ENCODE measurements around the gene LOXL1. TPM values are rescaled to one million over a fixed set of nuclear protein-coding genes. Genes with fewer than 3 reads are reported as not detected.

Gene LOXL1
- total and polyA plus RNA-seq, 2 donors (not counting 1 experiment from before 2014, with no cell fraction given), result 65.6 to 163 TPM

- Histone ChIP-seq H3K27ac (ENCODE audit: insufficient read depth, low read length) (peak overlapping the region; percentile 80), H3K4me1 (ENCODE audit: control insufficient read depth, extremely low read depth, insufficient read depth, low read length) (peaks cover 26% of the 10 kb centered on the region), H2AFZ (ENCODE audit: low read length) (no peak overlapping the region), H3K79me2 (ENCODE audit: control insufficient read depth, insufficient read depth, low read length) (no peaks in the 10 kb centered on the region), H3K9me3 (ENCODE audit: control insufficient read depth, insufficient read depth, low read depth, low read length) (no peaks in the 10 kb centered on the region), H3K9ac (ENCODE audit: insufficient read depth, low read length) (no peak overlapping the region), H3K36me3 (ENCODE audit: control insufficient read depth, insufficient read depth, low read length) (peaks cover 39% of the 10 kb centered on the region), H3K4me3 (replicated peaks in 1 of 4; ENCODE audit: control extremely low read depth in 1 of 4, insufficient read depth in 1 of 4, low read depth in 3 of 4, low read length in 4 of 4) (no peak overlapping the region), H3K4me2 (ENCODE audit: extremely low read depth, insufficient read depth, low read length) (no peak overlapping the region), H4K20me1 (ENCODE audit: control insufficient read depth, extremely low read depth, insufficient read depth, low read length) (no peaks in the 10 kb centered on the region), H3K27me3 (ENCODE audit: control insufficient read depth, insufficient read depth, low read length) (no peaks in the 10 kb centered on the region)
- peak; percentile 99 for DNase-seq (ENCODE audit: low read depth in 2 of 2)
- TF ChIP-seq CTCF (conservative IDR thresholded peaks at IDR 0.05 in 1 of 2, IDR thresholded peaks at IDR 0.05 in 1 of 2; ENCODE audit: low read depth in 1 of 2, low read length in 2 of 2) (peak; percentile 74 to 76), EZH2 (IDR thresholded peaks at IDR 0.05; ENCODE audit: low read length, missing control alignments) (no peak)
These were observed 24.7 kb downstream of the LOXL1 start for GRCh38 chr15:73950831-73951561.

GRCh38 chr15:73951601-73952000, 25.3 kb downstream of the LOXL1 start:
- no peak for TF ChIP-seq CTCF (conservative IDR thresholded peaks at IDR 0.05 in 1 of 2, IDR thresholded peaks at IDR 0.05 in 1 of 2; ENCODE audit: low read depth in 1 of 2, low read length in 2 of 2)
- no peak for TF ChIP-seq EZH2 (IDR thresholded peaks at IDR 0.05; ENCODE audit: low read length, missing control alignments)

GRCh38 chr15:73952171-73952912, 26.1 kb downstream of the LOXL1 start:
- Histone ChIP-seq H3K36me3 (ENCODE audit: control insufficient read depth, insufficient read depth, low read length) (peaks cover 30% of the 10 kb centered on the region), H3K4me1 (ENCODE audit: control insufficient read depth, extremely low read depth, insufficient read depth, low read length) (peaks cover 37% of the 10 kb centered on the region), H3K9ac (ENCODE audit: insufficient read depth, low read length) (no peak overlapping the region)

More at GRCh38 chr15:73951601-73952000, 25.3 kb downstream of the LOXL1 start:
- Histone ChIP-seq H3K27ac (ENCODE audit: insufficient read depth, low read length) (peak overlapping the region; percentile 80), H3K27me3 (ENCODE audit: control insufficient read depth, insufficient read depth, low read length) (no peaks in the 10 kb centered on the region), H3K4me1 (ENCODE audit: control insufficient read depth, extremely low read depth, insufficient read depth, low read length) (peaks cover 31% of the 10 kb centered on the region), H3K9ac (ENCODE audit: insufficient read depth, low read length) (peak overlapping the region; percentile 55), H3K9me3 (ENCODE audit: control insufficient read depth, insufficient read depth, low read depth, low read length) (no peaks in the 10 kb centered on the region), H4K20me1 (ENCODE audit: control insufficient read depth, extremely low read depth, insufficient read depth, low read length) (no peaks in the 10 kb centered on the region), H3K36me3 (ENCODE audit: control insufficient read depth, insufficient read depth, low read length) (peaks cover 37% of the 10 kb centered on the region), H3K4me2 (ENCODE audit: extremely low read depth, insufficient read depth, low read length) (no peak overlapping the region), H3K4me3 (replicated peaks in 1 of 4; ENCODE audit: control extremely low read depth in 1 of 4, insufficient read depth in 1 of 4, low read depth in 3 of 4, low read length in 4 of 4) (no peak overlapping the region), H3K79me2 (ENCODE audit: control insufficient read depth, insufficient read depth, low read length) (no peaks in the 10 kb centered on the region), H2AFZ (ENCODE audit: low read length) (no peak overlapping the region)
- no peak for DNase-seq (ENCODE audit: low read depth in 2 of 2)

More at GRCh38 chr15:73952171-73952912, 26.1 kb downstream of the LOXL1 start:
- Histone ChIP-seq H3K4me2 (ENCODE audit: extremely low read depth, insufficient read depth, low read length) (no peak overlapping the region), H3K27ac (ENCODE audit: insufficient read depth, low read length) (peak overlapping the region; percentile 80), H3K79me2 (ENCODE audit: control insufficient read depth, insufficient read depth, low read length) (no peaks in the 10 kb centered on the region), H3K9me3 (ENCODE audit: control insufficient read depth, insufficient read depth, low read depth, low read length) (no peaks in the 10 kb centered on the region), H3K27me3 (ENCODE audit: control insufficient read depth, insufficient read depth, low read length) (no peaks in the 10 kb centered on the region), H4K20me1 (ENCODE audit: control insufficient read depth, extremely low read depth, insufficient read depth, low read length) (no peaks in the 10 kb centered on the region), H3K4me3 (replicated peaks in 1 of 4; ENCODE audit: control extremely low read depth in 1 of 4, insufficient read depth in 1 of 4, low read depth in 3 of 4, low read length in 4 of 4) (no peak overlapping the region), H2AFZ (ENCODE audit: low read length) (no peak overlapping the region)
- TF ChIP-seq CTCF (conservative IDR thresholded peaks at IDR 0.05 in 1 of 2, IDR thresholded peaks at IDR 0.05 in 1 of 2; ENCODE audit: low read depth in 1 of 2, low read length in 2 of 2) (no peak), EZH2 (IDR thresholded peaks at IDR 0.05; ENCODE audit: low read length, missing control alignments) (no peak)
- no peak for DNase-seq (ENCODE audit: low read depth in 2 of 2)
